Sciatic nerve (tissue), 2 donors: ENCODE results near the gene CNDP1. TPM values are rescaled to one million over a fixed set of nuclear protein-coding genes. Genes with fewer than 3 reads are reported as not detected.

Source experiments
- ATAC-seq: fragments of 200-7000 bp; cut with Tn5 transposase; one replicate; pipeline ENCODE4 v1.9.1; 2020; ENCODE audit warnings: mild to moderate bottlenecking, moderate library complexity
- DNase-seq: peaks from one replicate; pipeline ENCODE4 v3.0.0-alpha.2; 2020; ENCODE audit warnings: low spot score
- intact Hi-C: fragments of 100-400 bp; cut with DNase I; formaldehyde crosslinking; loops from one replicate; pipeline ENCODE4 v1.14.2; 2022
- total RNA-seq: library from RNA; stranded (reverse); fragmentation: NEBNext Ultra II Directional; extraction: Animal tissue kit (Norgen Biotek cat#: 25700); gene quantifications from one replicate; pipeline ENCODE4 v1.2.1, GENCODE V29; 2021
- donor health status: DM: no; HTN: no; CAD: no.
- donor health status: DM: no; HTN: no; CAD: no.

Gene CNDP1
- total RNA-seq, 1 donor from 2014 or later, result 0.31 TPM

DNA sequence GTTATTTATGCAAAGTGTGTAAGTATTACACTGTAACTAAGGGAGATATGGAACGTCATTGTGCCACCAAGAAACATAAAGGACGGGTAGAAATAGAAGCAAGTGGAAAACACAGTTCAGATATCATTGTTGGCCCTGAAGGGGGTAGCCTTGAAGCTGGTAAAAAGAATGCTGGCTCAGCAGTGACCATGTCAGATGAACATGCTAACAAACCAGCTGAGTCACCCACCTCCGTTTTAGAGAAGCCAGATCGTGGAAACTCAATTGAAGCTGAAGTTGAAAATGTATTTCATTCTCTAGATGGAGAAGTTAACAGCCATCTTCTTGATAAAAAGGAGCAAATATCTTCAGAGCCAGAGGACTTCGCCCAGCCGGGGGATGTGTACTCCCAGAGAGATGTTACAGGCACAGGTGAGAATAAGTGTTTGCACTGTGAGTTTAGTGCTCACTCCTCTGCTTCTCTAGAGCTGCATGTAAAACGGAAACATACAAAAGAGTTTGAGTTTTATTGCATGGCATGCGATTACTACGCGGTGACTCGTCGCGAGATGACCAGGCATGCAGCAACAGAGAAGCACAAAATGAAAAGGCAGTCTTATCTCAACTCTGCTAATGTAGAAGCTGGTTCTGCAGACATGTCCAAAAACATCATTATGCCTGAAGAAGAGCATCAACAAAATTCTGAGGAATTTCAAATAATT is 99.5 kb downstream of the CNDP1 start:
- no peak for ATAC-seq

DNA sequence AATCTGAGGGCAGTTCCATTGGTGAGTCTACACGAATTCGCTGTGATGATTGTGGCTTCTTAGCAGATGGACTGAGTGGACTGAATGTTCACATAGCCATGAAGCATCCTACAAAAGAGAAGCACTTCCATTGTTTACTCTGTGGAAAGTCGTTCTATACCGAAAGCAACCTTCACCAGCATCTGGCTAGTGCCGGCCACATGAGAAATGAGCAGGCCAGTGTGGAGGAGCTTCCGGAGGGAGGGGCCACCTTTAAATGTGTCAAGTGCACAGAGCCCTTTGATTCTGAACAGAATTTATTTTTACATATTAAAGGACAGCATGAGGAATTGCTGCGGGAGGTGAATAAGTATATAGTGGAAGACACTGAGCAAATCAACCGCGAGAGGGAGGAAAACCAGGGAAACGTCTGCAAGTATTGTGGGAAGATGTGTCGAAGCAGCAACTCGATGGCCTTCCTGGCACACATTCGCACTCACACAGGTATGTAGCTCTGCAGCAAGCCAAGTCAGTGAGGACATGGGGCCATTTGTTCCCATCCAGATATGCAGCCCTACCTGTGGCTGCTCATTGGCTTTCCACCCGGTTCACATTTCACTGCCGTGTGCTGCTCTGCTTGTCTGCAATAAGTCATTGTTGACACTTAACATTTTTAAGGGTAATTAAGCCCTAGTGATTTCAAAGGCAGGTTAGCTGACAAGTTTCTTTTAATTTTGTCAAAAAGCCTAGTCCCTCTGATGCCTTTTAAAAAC is 101.1 kb downstream of the CNDP1 start:
- intact Hi-C loops, result no loop called here
- DNase-seq (no peak), ATAC-seq (no peak)

More for the DNA sequence above, 99.5 kb downstream of the CNDP1 start:
- DNase-seq, result no peak
- intact Hi-C loops, result no loop called here

Other genes starting within 250 kb of the CNDP1 start
- gene CYB5A, start 242.5 kb upstream of the CNDP1 start, total RNA-seq, result 117 TPM
- not detected for gene C18orf63, start 218.7 kb upstream of the CNDP1 start, total RNA-seq
- gene DIPK1C, start 77.2 kb upstream of the CNDP1 start, total RNA-seq, result 1.4 TPM
- gene CNDP2, start 38.1 kb upstream of the CNDP1 start, total RNA-seq, result 162 TPM
- 22.9 TPM for gene ZNF407, start 63.4 kb downstream of the CNDP1 start, total RNA-seq